Stomach smooth muscle (tissue), 2 donors: ENCODE data around the gene FHOD3.

ENCODE experiments used
- H3K27ac ChIP-seq: one replicate; pipeline ENCODE4 v1.7.0; 2013; ENCODE audit warnings: mild to moderate bottlenecking, low read length, inconsistent platforms
- H3K27me3 ChIP-seq, 2 donors: one replicate each; pipeline ENCODE4 v1.7.0; 2013; ENCODE audit warnings: low read length in 2 of 2; ENCODE audit not compliant: insufficient read depth in 2 of 2, control insufficient read depth in 1 of 2
- H3K36me3 ChIP-seq, 2 donors: one replicate each; pipeline ENCODE4 v1.7.0; 2013; ENCODE audit warnings: low read length in 2 of 2; ENCODE audit not compliant: control insufficient read depth in 2 of 2, insufficient read depth in 2 of 2
- H3K4me1 ChIP-seq: one replicate; pipeline ENCODE4 v1.7.0; 2013; ENCODE audit warnings: low read length; ENCODE audit not compliant: control insufficient read depth, insufficient read depth
- H3K4me3 ChIP-seq, 2 donors: one replicate each; pipeline ENCODE4 v1.7.0; 2013; ENCODE audit warnings: low read length in 2 of 2
- H3K9ac ChIP-seq, 2 donors: one replicate each; pipeline ENCODE4 v1.7.0; 2013; ENCODE audit warnings: low read length in 2 of 2, mild to moderate bottlenecking in 1 of 2
- H3K9me3 ChIP-seq, 2 donors: one replicate each; pipeline ENCODE4 v1.7.0; 2013; ENCODE audit warnings: low read length in 2 of 2; ENCODE audit not compliant: control insufficient read depth in 2 of 2
- donor health status: healthy.
- donor health status: Pancreatic carcinoma.

FHOD3 gene

DNA sequence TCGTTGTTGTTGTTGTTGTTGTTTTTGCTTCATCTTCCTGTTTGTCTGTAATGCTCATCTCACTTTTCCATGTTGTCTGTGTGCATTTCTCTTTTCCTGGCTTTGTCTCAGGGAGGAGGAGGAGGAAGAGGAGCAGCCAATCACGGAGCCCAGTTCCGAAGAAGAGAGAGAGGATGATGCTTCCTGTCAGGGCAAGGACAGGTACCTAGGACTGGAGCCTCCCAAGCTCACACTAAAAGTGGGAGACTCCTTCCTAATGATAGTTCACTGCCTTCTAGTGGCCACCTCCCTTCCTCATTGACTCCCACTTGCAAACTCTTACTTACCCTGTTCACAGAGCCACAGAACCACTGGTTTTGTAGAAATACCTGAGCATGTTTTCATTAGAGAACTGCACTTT is 351.7 kb downstream of the FHOD3 start:
- H3K9ac ChIP-seq = no peak overlapping the region
- H3K4me1 ChIP-seq = no peaks in the 10 kb centered on the region
- H3K27me3 ChIP-seq = no peaks in the 10 kb centered on the region
- H3K36me3 ChIP-seq = no peaks in the 10 kb centered on the region
- H3K27ac ChIP-seq = no peak overlapping the region
- no peaks in the 10 kb centered on the region for H3K9me3 ChIP-seq
- H3K4me3 ChIP-seq = no peak overlapping the region

DNA sequence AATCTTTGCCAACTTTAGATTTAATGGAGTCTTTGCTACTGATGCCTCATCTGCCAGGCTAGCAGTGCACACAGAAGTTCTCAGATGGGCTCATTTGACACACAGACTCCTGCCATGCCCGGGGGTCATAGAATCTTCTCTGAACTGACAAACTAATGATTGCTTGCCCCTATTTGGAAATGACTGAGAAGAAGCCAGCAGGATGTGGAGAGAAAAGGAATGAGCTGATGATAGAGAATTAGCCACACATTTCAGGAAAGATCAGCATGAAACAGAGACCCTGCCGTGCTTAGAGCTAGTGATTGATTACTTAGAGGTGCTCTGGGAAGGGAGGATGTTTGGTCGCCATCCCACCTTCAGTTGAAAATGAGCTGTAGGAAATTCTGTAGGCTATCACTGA is 352.8 kb downstream of the FHOD3 start:
- Histone ChIP-seq H3K27ac (no peak overlapping the region), H3K4me3 (no peak overlapping the region), H3K4me1 (no peaks in the 10 kb centered on the region)

DNA sequence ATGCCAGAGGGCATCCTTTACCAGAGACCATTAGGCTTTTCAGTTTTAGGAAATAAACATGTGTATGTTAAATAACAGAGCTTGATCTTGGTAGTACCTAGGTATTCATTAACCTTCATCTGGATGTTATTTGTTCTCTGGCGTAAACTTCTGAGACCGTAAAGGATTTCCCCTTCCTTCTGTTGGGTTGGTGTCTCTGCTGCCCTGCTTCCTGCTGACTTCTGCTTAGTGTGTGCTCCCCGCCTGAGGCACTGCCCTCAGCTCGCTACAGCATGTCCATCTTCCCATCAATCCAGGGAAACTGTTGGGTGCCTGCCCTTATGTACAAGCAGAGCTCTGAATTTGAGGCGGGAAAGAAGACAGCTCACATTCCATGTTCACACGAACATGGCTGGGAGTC is 353.4 kb downstream of the FHOD3 start:
- Histone ChIP-seq H3K36me3 (no peaks in the 10 kb centered on the region), H3K27ac (no peak overlapping the region)

More for the DNA sequence above, 352.8 kb downstream of the FHOD3 start:
- Histone ChIP-seq H3K9ac (no peak overlapping the region), H3K36me3 (no peaks in the 10 kb centered on the region), H3K27me3 (no peaks in the 10 kb centered on the region), H3K9me3 (no peaks in the 10 kb centered on the region)

DNA sequence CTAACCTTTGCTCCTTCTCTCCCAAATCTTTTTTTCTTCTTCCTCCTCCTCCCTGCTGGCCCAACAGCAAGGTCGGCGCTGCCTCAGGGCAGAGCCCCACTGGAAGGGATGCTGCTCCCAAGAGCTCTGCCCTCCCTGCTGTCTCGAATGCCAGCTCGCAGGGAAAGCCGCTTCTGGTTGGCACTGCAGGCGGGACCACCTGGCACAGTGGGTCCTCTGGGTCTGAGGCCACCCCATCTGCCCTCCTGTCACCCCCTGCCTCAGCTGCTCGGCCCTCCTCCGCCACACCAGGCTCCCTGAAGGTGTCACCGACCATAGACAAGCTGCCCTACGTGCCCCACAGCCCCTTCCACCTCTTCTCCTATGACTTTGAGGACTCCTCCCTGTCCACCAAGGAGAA is 355.0 kb downstream of the FHOD3 start:
- H3K4me3 ChIP-seq = no peak overlapping the region
- no peaks in the 10 kb centered on the region for H3K27me3 ChIP-seq
- H3K4me1 ChIP-seq = no peaks in the 10 kb centered on the region
- H3K27ac ChIP-seq = no peak overlapping the region
- H3K9me3 ChIP-seq = no peaks in the 10 kb centered on the region
- no peaks in the 10 kb centered on the region for H3K36me3 ChIP-seq
- no peak overlapping the region for H3K9ac ChIP-seq

More for the DNA sequence above, 353.4 kb downstream of the FHOD3 start:
- Histone ChIP-seq H3K9me3 (no peaks in the 10 kb centered on the region), H3K27me3 (no peaks in the 10 kb centered on the region), H3K4me1 (no peaks in the 10 kb centered on the region), H3K9ac (no peak overlapping the region), H3K4me3 (no peak overlapping the region)

DNA sequence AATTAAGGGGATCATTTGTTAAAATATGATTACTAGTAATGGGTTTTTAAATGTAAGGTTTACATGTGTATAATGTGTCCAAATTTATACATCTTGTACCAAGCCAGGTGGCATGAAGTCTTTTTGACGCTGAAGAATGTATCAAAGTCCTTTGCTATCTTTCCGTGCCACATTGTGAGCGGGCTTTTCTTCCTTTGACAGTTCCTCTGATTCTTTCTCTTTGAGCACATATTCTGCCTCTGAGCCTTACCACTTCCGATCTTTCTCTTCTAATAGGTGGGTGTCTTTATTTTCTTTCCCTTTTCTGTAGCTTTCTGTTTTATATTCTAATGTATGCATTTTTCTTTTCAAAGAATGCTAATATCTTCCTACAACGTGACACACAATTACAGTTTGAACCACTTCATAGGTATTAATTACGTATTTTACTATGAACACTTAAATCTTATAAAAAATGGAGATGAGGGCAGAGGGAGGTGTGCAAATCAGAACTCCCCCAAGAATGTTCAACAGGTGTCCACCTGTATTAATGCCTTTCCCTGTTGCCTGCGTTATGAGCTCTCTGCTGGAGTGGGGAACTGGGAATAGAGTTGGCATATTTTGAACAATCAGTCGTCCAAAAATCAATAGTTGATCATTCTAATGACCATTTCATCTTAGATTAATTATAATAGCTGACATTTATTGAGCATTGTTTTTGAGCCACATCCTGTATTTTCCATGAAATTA is 355.8 kb downstream of the FHOD3 start:
- H3K36me3 ChIP-seq = no peaks in the 10 kb centered on the region
- H3K9ac ChIP-seq = no peak overlapping the region
- H3K27ac ChIP-seq = no peak overlapping the region
- no peaks in the 10 kb centered on the region for H3K27me3 ChIP-seq
- no peaks in the 10 kb centered on the region for H3K9me3 ChIP-seq
- no peak overlapping the region for H3K4me3 ChIP-seq
- no peaks in the 10 kb centered on the region for H3K4me1 ChIP-seq

DNA sequence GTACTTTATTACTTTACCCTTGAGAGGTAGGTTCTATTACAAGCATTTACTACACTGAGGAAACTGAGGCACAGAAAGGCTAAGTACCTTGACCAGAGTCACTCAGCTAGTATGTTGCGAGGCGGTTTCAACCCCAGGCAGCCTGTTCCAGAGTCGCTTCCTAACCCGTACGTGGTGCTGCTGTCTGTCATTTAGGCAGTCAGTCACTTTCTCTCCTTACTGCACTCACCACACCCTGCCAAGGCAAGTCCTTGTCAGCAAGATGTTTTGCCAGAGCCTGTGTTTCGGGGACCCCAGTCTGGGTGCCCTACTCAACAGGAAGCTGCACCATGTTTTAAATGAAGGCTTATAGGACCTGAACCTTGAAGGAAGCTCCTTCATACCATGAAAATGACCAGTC is 356.4 kb downstream of the FHOD3 start:
- Histone ChIP-seq H3K36me3 (no peaks in the 10 kb centered on the region), H3K27ac (no peak overlapping the region), H3K27me3 (no peaks in the 10 kb centered on the region), H3K9me3 (no peaks in the 10 kb centered on the region), H3K4me3 (no peak overlapping the region), H3K9ac (no peak overlapping the region), H3K4me1 (no peaks in the 10 kb centered on the region)

DNA sequence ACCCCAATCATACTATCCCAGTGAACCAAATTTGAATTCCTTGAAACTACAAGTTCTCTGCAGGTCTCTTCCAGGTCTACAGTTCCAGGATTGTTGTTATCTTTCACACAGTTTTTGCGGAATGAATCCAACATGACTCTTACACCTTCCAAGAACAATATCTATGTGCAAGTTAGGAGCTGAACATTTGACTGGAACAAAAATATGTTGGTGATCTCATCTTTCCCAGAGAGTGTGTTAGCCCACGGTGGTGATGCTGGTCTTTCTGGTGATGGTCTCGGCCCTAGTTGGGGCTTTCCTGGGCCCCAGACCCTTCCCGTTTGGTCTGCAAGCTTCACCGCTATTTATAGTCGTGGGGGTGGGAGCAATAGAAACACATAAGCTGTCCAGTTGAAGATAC is 357.6 kb downstream of the FHOD3 start:
- H3K4me1 ChIP-seq = no peaks in the 10 kb centered on the region
- H3K9me3 ChIP-seq = no peaks in the 10 kb centered on the region
- H3K27ac ChIP-seq = no peak overlapping the region
- H3K36me3 ChIP-seq = no peaks in the 10 kb centered on the region
- H3K4me3 ChIP-seq = no peak overlapping the region
- no peaks in the 10 kb centered on the region for H3K27me3 ChIP-seq
- no peak overlapping the region for H3K9ac ChIP-seq

DNA sequence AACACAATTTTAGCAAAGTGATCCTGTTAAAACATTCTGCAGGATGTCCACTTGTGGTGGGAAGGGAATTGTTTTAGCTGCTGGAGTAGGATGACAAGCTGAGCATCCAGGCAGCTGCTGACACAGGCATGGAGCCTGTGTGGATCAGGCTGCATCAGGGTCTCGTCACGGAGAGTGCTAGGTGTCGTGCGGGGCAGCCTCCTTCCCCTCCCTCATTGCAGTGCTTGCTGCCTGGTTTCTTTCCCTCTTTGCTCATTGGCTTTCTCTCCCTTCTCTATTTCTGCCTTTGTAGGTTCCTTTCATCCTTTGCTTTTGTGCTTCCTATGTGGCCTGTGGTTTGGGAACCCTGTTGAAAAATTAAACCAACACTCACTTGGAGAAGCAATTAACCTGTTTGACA is 358.4 kb downstream of the FHOD3 start:
- no peak overlapping the region for H3K9ac ChIP-seq
- H3K27ac ChIP-seq = no peak overlapping the region
- no peaks in the 10 kb centered on the region for H3K36me3 ChIP-seq
- H3K9me3 ChIP-seq = no peaks in the 10 kb centered on the region
- no peaks in the 10 kb centered on the region for H3K4me1 ChIP-seq
- H3K27me3 ChIP-seq = no peaks in the 10 kb centered on the region
- H3K4me3 ChIP-seq = no peak overlapping the region

DNA sequence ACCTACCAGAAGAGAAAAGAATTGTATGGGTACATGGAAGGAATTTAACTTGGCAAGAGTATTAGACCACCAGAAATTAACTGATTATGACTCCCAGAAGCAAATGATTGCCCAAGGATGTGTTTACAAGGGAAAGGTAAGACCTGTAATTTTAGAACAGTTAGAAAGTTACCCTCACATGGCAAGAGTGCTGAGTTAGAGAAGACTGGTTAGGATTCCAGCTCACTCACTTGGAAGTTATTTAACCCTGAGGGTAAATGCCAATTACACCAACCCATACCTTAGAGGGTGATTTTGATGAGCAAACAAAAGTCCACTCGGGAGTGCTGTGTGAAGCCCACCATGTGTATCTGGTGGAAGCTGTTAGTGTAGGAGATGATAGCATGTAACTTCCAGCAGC is 361.1 kb downstream of the FHOD3 start:
- Histone ChIP-seq H3K4me1 (no peaks in the 10 kb centered on the region), H3K27me3 (no peaks in the 10 kb centered on the region), H3K27ac (no peak overlapping the region), H3K36me3 (no peaks in the 10 kb centered on the region), H3K9me3 (no peaks in the 10 kb centered on the region), H3K9ac (no peak overlapping the region), H3K4me3 (no peak overlapping the region)

DNA sequence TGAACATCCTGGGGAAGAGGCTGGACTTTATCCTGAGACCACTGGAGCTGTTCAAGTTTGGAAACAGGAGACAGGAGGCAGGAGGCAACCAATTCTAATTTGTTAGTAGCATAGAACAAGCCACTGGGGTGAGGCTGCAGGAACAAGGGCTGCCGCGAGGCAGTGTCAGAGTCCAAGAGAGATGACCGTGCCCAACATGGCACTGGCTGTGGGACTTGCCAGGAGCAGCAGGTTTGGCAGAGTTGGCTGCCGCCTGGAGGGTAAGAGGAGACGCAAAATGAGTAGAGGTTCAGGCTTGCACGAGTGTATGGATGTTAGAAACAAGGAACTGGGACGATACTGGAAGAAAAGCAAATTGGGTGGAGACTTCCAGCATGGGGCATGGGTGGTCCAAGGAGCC is 362.8 kb downstream of the FHOD3 start:
- Histone ChIP-seq H3K9me3 (no peaks in the 10 kb centered on the region), H3K4me3 (no peak overlapping the region), H3K36me3 (no peaks in the 10 kb centered on the region), H3K9ac (no peak overlapping the region), H3K27ac (no peak overlapping the region), H3K27me3 (no peaks in the 10 kb centered on the region), H3K4me1 (no peaks in the 10 kb centered on the region)

DNA sequence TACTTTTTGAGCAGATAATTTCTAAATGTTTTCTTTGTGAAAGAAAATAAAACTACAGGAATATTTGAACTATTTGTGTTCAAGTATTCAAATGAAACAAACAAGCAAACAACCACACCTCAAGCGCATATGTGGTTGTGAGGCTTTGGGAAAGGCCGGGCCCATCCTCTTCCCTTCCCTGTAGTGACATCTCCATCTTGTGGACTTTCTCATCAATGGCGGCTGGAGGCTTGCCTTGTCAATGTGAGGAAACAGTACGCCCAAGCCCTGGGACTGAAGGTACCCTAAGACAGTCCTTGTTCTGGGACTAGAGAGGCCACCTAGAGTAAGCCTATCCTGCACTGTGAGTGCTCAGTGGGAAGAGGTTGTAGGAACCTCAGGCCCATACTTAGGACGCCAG is 364.5 kb downstream of the FHOD3 start:
- H3K27me3 ChIP-seq = no peaks in the 10 kb centered on the region
- H3K9ac ChIP-seq = no peak overlapping the region
- no peaks in the 10 kb centered on the region for H3K36me3 ChIP-seq
- no peak overlapping the region for H3K4me3 ChIP-seq
- no peaks in the 10 kb centered on the region for H3K9me3 ChIP-seq
- H3K27ac ChIP-seq = no peak overlapping the region
- H3K4me1 ChIP-seq = no peaks in the 10 kb centered on the region
